Hepatocyte (in vitro differentiated cells): ENCODE results near the gene RNASEL. TPM values are rescaled to one million over a fixed set of nuclear protein-coding genes. Genes with fewer than 3 reads are reported as not detected.

Source experiments
- DNase-seq: peaks from one replicate; pipeline ENCODE4 v3.0.0-alpha.2; 2016; ENCODE audit warnings: low spot score
- H2AFZ ChIP-seq: fragments of 200-600 bp; sonication (generic); 2 replicates; pipeline ENCODE4 v1.6.0; 2016; ENCODE audit warnings: antibody characterized with exemption, mild to moderate bottlenecking
- H3K27ac ChIP-seq: fragments of 200-600 bp; sonication (generic); 2 replicates; pipeline ENCODE4 v1.5.1; 2016; ENCODE audit warnings: mild to moderate bottlenecking
- H3K27me3 ChIP-seq: fragments of 200-600 bp; sonication (generic); 2 replicates; pipeline ENCODE4 v1.6.1; 2016
- H3K36me3 ChIP-seq: fragments of 200-600 bp; sonication (generic); replicated peaks from 2 replicates; pipeline ENCODE4 v1.5.1; 2016; ENCODE audit warnings: low read depth; ENCODE audit not compliant: insufficient read depth
- H3K4me1 ChIP-seq: fragments of 200-600 bp; sonication (generic); 2 replicates; pipeline ENCODE4 v1.5.1; 2016; ENCODE audit warnings: mild to moderate bottlenecking, moderate library complexity; ENCODE audit not compliant: insufficient read depth
- H3K4me2 ChIP-seq: fragments of 200-600 bp; sonication (generic); 2 replicates; pipeline ENCODE4 v1.6.0; 2016
- H3K4me3 ChIP-seq: fragments of 200-600 bp; sonication (generic); 2 replicates; pipeline ENCODE4 v1.5.1; 2016; ENCODE audit warnings: mild to moderate bottlenecking
- H3K79me2 ChIP-seq: fragments of 200-600 bp; sonication (generic); 2 replicates; pipeline ENCODE4 v1.6.0; 2017; ENCODE audit warnings: mild to moderate bottlenecking
- H3K9me2 ChIP-seq: fragments of 200-600 bp; sonication (generic); replicated peaks from 2 replicates; pipeline ENCODE4 v1.6.0; 2017; ENCODE audit warnings: mild to moderate bottlenecking; ENCODE audit not compliant: insufficient read depth
- H3K9me3 ChIP-seq: fragments of 200-600 bp; sonication (generic); 2 replicates; pipeline ENCODE4 v1.5.1; 2016; ENCODE audit warnings: low read depth, mild to moderate bottlenecking
- H4K20me1 ChIP-seq: fragments of 200-600 bp; sonication (generic); 2 replicates; pipeline ENCODE4 v1.6.0; 2016; ENCODE audit warnings: mild to moderate bottlenecking; ENCODE audit not compliant: insufficient read depth, poor library complexity, severe bottlenecking
- CTCF ChIP-seq: fragments of 200-600 bp; sonication (generic); IDR thresholded peaks from 2 replicates; pipeline ENCODE4 v1.5.1; 2016; ENCODE audit warnings: antibody characterized with exemption, mild to moderate bottlenecking; ENCODE audit not compliant: poor library complexity
- EZH2 ChIP-seq: fragments of 200-600 bp; sonication (generic); IDR thresholded peaks from 2 replicates; pipeline ENCODE4 v1.6.1; 2016; ENCODE audit warnings: antibody characterized with exemption, mild to moderate bottlenecking, borderline replicate concordance
- EZH2phosphoT487 ChIP-seq: fragments of 200-600 bp; sonication (generic); IDR thresholded peaks from one replicate; pipeline ENCODE4 v1.6.1; 2018; ENCODE audit warnings: antibody characterized with exemption, mild to moderate bottlenecking, low read depth, moderate library complexity; ENCODE audit not compliant: unreplicated experiment, severe bottlenecking
- WGBS: methylation state at CpG from one replicate; pipeline ENCODE4 v1.1.6; 2016; ENCODE audit warnings: low lambda C conversion rate; ENCODE audit errors: missing lambda C conversion rate; 5-methylcytosine and 5-hydroxymethylcytosine counted together
- polyA plus RNA-seq: library from polyadenylated mRNA; unstranded; fragments of >200 nt; fragmentation: Nextera tagmentation; extraction: Ambion mirVana; gene quantifications from 2 replicates; pipeline ENCODE4 v1.2.1, GENCODE V29; 2016
- total RNA-seq: library from RNA; depleted of rRNA; stranded (reverse); fragments of >200 nt; gene quantifications from 2 replicates; pipeline ENCODE4 v1.2.3, GENCODE V29; 2014

Gene RNASEL
- total and polyA plus RNA-seq, 2 experiments from 2014 or later, result 5.3 to 6.8 TPM

DNA sequence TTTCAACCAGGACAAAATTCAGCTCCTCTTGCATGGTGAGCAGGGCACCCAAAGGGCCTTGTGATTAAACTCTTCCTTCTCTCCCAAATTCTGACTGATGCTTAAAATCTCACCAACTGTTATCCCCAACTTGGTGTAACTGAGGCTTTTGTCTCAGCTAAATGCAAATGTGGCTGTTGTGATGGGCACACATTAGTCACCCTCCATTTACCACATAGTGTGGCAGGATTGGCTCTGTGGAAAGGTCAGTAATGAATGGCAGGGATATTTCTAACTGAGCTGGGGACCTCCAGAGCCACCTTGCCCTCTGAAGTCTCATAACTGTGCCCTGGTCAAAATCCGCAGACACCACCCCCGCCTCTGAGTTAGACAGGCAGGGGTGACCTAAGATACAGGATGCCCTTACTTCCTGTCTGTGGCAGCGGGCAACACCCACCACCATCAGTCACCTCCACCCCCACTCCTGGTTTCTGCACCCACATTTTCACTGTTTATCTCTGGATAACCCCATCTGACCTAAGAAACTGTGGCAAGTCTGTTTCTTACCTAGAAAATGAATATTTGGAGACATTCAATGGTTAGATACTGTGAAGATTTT, 40.5 kb upstream of the RNASEL start:
- Histone ChIP-seq H3K27me3 (no peaks in the 10 kb centered on the region), H3K27ac (no peak overlapping the region), H3K9me2 (no peaks in the 10 kb centered on the region), H3K4me2 (no peak overlapping the region), H3K36me3 (no peaks in the 10 kb centered on the region), H3K9me3 (no peaks in the 10 kb centered on the region), H4K20me1 (no peaks in the 10 kb centered on the region), H2AFZ (no peak overlapping the region), H3K4me1 (peaks cover 3% of the 10 kb centered on the region), H3K79me2 (no peaks in the 10 kb centered on the region), H3K4me3 (no peak overlapping the region)
- 84% methylated on average over 3 of the region's 3 CpGs for WGBS
- no peak for DNase-seq
- TF ChIP-seq EZH2phosphoT487, result no peak
- TF ChIP-seq CTCF, result no peak
- no peak for TF ChIP-seq EZH2

- TF ChIP-seq EZH2 (no peak), EZH2phosphoT487 (no peak), CTCF (no peak)
- H2AFZ ChIP-seq, result no peak overlapping the region
- no peaks in the 10 kb centered on the region for H3K36me3 ChIP-seq
- H3K4me1 ChIP-seq, result peaks cover 3% of the 10 kb centered on the region
- 73% methylated on average over 2 of the region's 2 CpGs for WGBS
- H3K27me3 ChIP-seq, result no peaks in the 10 kb centered on the region
- H3K4me2 ChIP-seq, result no peak overlapping the region
- no peak overlapping the region for H3K27ac ChIP-seq
- H4K20me1 ChIP-seq, result no peaks in the 10 kb centered on the region
- H3K9me2 ChIP-seq, result no peaks in the 10 kb centered on the region
- H3K79me2 ChIP-seq, result no peaks in the 10 kb centered on the region
- DNase-seq, result no peak
- no peak overlapping the region for H3K4me3 ChIP-seq
- H3K9me3 ChIP-seq, result no peaks in the 10 kb centered on the region
Observed at GRCh38 chr1:182629080-182629479, 40.0 kb upstream of the RNASEL start.

GRCh38 chr1:182628657-182629056, 39.6 kb upstream of the RNASEL start:
- Histone ChIP-seq H3K4me2 (no peak overlapping the region), H3K27me3 (no peaks in the 10 kb centered on the region), H3K79me2 (no peaks in the 10 kb centered on the region), H3K9me2 (no peaks in the 10 kb centered on the region), H2AFZ (no peak overlapping the region), H3K9me3 (no peaks in the 10 kb centered on the region), H3K36me3 (no peaks in the 10 kb centered on the region), H4K20me1 (no peaks in the 10 kb centered on the region), H3K4me3 (no peak overlapping the region), H3K4me1 (peaks cover 3% of the 10 kb centered on the region), H3K27ac (no peak overlapping the region)
- no peak for DNase-seq
- TF ChIP-seq CTCF (no peak), EZH2phosphoT487 (no peak), EZH2 (no peak)
- WGBS, result 100% methylated on average over 1 of the region's 1 CpG

- H4K20me1 ChIP-seq, result no peaks in the 10 kb centered on the region
- TF ChIP-seq EZH2phosphoT487 (no peak), EZH2 (no peak), CTCF (no peak)
- H3K9me3 ChIP-seq, result no peaks in the 10 kb centered on the region
- peaks cover 3% of the 10 kb centered on the region for H3K4me1 ChIP-seq
- H3K27ac ChIP-seq, result no peak overlapping the region
- H2AFZ ChIP-seq, result no peak overlapping the region
- DNase-seq, result no peak
- no peak overlapping the region for H3K4me2 ChIP-seq
- 76% methylated on average over 2 of the region's 2 CpGs for WGBS
- H3K4me3 ChIP-seq, result no peak overlapping the region
- no peaks in the 10 kb centered on the region for H3K27me3 ChIP-seq
- H3K36me3 ChIP-seq, result no peaks in the 10 kb centered on the region
- no peaks in the 10 kb centered on the region for H3K79me2 ChIP-seq
- no peaks in the 10 kb centered on the region for H3K9me2 ChIP-seq
Observed at GRCh38 chr1:182627622-182628021, 38.6 kb upstream of the RNASEL start.
